ENCODE measurements around the gene ANAPC16.
"Not testable (repeated sequence)": the region's sequence is repeated elsewhere in the genome, so short reads cannot be mapped to it uniquely, and the experiment has no call there.

The ANAPC16 gene

DNA sequence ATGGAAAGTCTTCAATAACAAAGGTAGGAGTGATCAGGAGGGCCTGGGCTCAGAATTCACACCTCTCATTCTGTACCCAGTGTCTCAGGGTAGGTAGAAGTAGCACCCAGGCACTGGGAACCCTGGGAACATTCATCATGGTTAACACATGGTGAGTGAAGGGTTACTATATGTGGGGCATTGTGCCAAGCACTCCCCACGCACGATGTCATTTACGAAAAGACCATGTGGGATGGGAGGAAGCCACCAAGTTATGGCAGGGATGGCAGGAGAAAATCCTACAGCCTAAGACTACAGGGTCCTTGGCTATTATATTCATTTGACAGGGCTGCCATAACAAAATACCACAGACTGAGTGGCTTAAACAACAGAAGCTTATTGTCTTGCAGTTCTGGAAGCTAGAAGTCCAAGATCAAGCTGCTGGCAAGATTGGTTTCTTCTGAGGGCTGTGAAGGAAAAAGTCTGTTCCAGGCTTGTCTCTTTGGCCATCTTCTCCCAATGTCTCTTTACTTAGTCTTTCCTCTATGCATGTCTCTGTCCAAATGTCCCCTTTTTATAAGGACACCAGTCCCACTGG, 30.2 kb downstream of the ANAPC16 start:
- DNase-seq: no peak

DNA sequence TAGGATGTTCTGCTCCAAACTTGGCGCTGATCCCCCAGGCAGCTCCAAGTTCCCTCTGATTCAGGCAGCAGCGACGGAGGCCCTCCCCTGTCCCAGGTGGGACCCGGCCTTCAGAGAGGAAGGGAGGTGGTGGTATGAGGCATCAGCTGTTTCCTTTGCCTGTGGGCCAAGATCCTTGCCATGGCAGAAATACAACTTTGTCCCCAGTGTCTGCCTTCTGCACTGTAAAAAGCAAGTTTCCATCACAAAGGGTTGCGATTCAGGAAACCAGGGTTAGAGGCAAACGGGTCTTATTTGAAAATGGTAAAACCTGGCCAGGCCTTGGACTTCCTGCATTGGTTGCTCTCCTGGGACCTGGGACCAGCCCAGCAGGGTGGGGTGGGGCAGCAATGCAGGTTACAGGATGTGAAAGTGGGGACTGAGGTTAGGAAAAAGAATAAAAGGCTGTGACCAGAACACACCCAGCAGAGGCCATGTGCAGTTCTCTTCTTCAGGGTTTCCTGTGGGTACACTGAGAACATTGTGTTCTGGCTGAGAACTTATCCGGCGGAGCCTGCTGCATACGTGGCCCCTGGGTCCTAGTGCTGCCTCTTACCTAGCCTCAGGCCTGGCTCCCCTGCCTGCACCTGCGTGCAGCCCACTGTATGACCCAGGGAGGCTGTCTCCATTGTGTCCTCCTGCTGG, 32.8 kb downstream of the ANAPC16 start:
- peak; percentile 58 for DNase-seq

DNA sequence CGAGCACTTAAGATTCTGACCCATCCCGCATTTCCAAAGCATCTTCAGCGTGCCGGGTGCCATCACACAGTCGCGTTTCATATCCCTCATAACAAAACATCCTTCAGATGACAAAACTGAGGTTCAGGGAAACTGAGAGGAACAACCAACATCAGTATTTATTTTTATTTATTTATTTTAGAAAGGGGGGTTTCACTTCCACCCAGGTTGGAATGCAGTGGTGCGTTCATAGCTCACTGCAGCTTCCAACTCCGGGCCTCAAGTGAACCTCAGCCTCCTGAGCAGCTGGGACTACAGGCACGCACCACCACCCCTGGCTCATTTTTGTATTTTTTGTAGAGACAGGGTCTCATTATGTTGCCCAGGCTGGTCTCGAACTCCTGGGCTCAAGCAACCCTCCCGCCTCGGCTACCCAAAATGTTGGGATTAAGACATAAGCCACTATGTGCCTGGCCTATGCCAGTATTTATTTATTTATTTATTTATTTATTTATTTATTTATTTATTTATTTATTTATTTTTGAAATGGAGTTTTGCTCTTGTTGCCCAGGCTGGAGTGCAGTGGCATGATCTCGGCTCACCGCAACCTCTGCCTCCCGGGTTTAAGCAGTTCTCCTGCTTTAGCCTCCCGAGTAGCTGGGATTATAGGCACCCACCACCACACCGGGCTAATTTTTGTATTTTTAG, 33.5 kb downstream of the ANAPC16 start:
- DNase-seq: not testable (repeated sequence)

DNA sequence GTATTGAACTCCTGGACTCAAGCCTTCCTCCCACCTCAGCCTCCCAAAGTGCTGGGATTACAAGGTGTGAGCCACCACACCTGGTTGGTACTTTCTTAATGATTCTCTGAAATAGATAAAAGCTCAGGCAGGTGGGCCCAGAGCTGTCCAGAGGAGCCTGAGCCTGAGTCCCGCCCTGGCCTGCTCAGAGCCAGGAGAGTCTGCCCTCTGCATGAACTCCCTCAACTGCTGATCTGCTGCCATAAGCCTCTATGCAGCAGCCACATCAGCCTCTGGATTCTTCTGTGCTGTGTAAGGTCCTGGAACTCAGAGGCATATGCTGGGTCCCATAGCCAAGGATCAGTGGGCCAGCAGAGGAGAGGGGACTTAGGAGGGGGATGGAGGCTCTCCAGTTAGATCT, 34.9 kb downstream of the ANAPC16 start:
- no peak for DNase-seq

DNA sequence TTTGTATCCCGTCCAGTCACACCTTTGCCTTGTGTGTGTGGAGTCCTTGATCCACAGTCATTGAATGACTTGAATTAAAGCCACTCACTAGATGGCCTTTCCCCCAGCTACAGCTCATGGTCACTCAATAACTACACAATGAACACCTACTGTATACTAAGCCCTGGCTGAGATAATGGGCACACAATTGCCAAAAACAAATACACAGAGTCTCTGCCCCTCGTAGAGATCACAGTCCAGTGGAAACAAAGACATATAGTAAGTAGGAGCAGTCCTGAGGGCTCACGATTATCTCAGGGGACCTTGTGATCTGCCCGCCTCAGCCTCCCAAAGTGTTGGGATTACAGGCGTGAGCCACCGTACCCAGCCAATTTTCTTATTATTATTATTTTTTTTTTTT, 35.8 kb downstream of the ANAPC16 start:
- DNase-seq: no peak

DNA sequence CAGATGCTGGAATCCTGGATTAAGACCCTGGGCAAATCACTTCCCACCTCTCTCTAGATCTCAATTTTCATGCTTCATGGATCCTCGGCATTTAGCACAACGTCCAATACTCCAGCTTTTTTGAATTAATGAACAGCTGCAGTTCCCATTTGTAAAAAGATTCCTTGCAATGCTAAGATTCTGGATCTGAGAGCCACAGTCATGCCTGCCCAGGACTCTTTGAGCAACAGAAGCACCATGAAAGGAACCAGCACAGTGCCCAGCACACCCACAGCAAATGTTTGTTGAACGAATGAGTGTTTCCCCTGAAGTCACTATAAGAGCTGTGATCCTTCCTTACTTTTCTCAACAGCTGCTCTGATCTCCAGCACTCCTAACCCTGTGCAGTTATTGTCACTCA, 37.2 kb downstream of the ANAPC16 start:
- DNase-seq: no peak

DNA sequence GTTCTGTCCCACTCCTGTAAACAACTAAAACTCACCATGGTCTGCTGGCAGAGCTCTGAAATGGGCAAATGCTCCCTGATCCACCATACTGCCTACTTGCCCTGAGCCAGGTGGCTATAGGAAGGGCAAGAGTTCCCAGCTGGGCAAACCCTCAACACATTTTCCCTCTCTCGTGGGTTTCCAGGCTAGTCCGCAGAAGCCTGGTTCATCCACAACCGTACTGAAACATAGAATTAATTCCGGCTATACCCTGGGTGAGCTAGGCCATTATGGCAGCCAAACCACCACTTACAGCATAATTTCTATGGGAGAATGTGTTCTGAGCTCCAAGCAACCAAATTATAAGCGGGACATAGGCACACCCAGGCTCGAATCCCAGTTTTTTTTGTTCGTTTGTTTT, 37.8 kb downstream of the ANAPC16 start:
- no peak for DNase-seq

DNA sequence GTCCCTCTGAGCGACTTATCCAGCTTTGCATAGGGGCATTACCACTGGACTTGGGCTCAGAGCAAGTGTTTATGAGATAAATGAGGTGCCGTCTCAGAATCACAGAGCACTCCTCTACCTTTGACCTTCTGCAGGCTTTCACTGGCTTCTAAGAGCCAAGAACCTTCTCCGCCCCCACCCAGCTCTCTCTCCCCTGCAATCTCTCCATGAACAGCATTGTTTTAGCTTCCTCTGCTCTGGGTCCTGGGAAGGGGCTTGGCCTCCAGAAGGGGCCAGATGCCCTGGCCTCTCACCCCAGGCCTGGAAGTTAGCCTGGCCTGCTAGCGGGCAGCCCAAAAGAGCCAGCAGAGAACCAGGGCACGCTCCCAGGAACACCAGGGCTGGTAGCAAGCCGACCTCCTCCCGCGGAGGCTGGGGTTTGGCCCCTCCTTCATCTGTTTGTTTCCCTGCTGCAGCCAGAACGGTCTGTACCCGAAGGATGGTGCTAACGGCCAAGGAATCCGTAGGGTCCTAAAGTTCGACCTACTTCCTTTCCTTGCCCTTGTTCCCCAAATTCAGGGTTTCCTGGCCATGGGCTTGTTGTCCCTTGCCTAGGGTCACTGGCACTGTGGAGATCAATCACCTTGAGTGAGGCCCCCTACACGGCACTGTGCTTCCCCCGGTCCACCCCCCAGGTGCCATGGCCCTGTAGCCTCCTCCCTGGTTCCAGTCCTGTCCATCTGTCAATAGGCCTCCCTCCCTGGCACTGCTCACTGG, 39.2 kb downstream of the ANAPC16 start:
- DNase-seq: peak; percentile 23

DNA sequence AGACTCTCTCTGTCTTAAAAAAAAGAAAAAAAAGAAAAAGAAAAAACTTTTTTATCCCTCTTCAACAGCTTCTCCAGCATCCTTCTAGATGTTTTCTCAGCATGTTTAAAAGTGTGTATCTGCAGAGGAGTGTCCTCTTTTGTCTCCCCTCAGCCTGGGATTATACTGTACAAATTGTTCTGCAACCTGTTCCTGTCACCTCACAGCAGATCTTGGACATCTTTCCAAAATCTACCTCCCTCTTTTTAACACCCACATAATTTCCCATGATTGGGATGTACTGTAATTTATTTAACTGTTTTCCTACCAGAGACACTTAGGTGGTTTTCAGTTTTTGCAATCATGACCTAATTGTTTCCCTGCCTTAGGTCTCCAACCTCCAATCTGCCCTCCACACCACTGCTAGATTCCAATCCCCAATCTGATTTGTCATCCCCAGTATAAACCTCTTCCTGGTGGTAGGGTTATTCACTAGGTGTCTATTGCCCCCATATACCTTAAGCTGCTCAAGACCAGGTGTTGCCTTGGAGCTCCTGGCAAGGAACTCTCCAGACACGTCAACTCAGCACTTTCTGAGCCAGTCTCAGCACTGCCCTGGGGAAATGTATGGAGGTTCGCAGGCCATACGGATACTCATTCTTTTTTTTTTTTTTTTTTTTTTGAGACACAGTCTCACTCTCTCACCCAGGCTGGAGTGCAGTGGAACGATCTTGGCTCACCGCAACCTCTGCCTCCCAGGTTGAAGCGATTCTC, 40.3 kb downstream of the ANAPC16 start:
- no peak for DNase-seq

DNA sequence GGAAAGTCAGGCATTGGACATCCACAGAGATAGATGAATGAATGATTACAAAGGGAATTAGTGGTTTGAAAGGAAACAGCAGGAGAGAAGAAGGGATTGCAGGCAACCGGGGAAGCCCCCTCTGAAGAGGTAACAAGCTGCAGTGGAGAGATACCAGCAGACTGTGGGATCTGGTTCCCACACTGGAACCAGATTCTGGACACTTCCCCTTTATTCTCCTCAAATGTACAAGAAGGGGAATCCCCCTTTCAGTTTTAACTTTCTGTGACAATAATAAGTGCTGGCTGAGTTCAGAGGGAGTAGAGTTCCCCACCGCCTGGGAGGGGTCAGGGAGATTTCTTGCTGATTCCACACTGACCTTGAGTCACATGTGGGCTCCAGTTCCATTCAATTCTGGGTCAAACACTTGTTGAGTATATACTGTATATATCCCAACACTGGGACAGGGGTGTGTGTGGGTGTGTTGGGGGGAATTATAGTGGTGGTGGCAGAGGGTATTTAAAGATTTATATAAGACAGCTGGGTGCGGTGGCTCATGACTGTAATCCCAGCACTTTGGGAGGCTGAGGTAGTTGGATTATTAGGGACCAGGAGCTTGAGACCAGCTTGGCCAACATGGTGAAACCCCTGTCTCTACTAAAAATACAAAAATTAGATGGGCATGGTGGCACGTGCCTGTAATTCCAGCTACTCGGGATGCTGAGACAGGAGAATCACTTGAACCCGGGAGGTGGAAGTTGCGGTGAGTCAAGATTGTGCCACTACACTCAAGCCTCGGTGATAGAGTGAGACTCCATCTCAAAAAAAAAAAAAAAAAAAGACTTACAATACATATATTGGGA, 41.5 kb downstream of the ANAPC16 start:
- no peak for DNase-seq

DNA sequence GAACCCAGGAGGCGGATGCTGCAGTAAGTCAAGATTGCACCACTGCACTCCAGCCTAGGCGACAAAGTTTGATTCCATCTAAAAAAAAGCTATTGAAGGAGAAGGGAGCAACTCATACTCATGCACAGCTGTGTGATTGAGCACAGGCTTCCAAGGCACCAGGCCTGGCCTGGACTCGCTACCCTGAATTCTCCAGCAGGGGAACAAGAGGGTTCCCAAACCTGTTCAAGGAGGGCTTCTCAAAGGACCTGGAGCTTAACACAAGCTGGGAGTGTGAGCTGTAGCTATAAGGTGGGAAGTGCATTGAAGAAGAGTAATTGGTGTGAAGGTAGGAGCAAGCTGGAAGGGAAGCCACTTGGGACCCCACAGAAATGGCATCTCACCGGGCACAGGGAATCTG, 42.8 kb downstream of the ANAPC16 start:
- no peak for DNase-seq

DNA sequence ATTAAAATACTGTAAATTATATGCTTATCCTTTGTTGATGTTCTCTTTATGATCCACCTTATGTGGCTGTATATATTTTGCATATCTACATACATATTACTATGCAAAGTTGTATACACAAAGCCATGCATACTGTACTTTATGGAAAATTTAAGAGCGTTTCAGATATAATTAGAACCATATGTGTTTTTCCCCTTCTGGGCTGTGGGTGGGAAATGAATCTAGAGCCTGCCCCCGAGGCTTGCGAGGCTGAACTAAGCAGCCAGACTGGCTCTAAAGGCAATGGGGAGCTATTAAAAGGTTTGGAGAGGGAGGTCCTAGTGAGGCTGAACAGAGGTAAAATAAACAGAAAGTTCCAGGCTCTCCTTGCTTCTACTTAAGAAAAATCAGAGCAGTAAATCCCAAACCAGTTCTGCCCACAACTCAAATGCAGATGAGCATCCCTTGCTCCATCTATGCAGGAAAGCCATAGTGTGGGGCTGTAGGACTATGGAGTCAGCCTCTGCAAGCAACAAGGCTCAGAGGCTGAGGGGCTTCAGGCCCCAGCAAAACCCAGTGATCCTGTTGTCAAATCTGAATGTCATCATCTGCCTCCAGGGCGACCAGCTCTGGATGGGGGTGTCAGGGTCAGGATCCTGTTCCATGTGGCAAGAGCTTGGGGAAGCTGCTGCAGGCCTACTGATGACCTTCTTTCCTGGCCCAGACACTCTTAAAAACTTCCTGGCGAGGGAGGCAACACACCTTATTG, 43.9 kb downstream of the ANAPC16 start:
- no peak for DNase-seq

DNA sequence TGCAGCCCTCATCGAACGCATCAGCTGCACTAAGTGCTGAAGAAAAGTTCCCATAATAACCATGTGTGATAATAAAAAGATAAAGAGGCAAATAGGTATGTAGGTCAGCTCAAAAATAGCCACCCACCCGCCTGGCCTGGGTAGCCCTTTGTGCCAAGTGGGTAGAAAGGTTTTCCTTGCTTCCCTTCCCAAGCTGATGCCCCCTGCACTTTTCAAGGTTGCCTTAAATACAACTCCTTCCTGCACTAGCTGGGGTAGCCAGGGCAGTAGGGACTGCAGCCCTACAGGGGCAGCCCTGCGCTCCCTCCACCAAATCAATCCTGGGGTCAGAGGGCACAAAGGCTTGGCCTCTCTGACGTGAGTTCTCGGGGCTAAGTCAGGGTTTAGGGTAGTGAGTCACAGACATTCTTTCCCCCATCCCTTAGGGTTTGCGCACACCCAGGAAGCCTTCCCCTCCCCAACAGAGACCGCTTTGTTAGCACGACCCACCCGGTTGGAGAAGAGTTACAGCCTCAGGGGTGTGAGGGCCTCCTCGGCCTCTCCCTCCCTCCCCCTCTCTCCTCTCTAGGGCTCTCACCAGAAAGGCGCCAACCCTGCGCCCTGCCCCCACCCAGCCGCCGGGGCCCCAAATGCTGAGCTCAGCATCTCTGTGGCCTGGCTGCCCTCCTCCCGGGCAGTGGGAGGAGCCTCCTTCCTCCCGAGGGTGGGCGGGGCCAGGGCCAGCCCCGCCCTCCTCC, 44.6 kb downstream of the ANAPC16 start:
- peak; percentile 75 for DNase-seq

DNA sequence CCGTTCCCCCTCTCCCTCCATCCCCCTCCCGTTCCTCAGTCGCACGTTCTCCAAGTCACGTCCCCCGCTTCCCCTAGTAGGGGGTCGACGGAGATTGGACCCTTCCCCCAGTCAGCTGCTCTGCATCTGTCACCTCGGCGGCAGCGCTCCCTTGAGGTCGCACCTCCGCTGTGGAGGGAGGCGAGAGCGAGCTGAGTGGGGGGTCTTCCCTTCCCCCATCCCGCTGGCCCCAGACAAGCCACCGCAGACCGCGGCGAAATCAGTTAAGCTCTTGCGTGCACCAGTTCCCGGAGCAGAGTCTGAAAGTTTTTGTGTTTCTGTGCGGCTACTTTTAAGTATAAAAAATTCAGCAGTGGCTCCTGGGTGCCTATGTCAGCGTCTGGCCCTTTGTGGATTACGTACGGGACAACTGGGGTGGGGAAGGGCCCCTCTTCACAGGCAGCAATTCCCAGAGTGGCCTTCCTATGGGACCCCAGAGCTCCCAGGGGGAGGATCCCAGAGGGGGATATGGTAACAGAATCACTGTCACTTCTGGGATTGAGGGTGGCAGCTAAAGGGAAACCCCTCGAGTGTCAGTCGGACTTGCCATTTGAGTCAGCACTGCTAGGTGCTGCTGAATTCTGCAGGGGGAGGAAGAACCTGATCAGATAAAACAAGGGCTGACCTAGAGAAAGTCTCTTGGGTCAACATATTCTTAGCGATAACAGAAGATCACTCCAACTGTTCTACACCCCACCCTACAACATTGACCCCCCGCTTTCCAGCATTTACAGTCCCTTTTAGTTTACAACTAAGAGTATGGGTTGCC, 45.4 kb downstream of the ANAPC16 start:
- peak; percentile 50 for DNase-seq

DNA sequence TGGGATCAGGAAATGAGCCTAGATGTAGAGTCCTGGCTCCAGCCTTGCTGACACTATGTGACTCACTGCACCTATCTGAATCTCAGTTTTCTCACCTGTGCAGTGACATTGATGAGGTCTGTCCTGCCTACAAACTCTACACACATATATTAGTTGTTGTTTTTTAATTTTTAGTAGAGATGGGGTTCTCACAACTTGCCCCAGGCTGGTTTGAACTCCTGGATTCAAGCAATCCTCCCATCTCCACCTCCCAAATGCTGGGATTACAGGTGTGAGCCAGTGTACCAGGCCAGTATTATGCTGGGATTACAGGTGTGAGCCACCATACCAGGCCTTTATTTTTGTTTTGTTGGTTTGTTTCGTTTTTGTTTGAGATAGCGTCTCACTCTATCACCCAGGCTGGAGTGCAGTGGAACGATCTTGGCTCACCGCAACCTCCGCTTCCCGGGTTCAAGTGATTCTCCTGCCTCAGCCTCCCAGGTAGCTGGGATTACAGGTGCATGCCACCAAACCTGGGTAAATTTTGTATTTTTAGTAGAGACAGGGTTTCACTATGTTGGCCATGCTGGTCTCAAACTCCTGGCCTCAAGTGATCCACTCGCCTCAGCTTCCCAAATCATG, 46.1 kb downstream of the ANAPC16 start:
- no peak for DNase-seq

DNA sequence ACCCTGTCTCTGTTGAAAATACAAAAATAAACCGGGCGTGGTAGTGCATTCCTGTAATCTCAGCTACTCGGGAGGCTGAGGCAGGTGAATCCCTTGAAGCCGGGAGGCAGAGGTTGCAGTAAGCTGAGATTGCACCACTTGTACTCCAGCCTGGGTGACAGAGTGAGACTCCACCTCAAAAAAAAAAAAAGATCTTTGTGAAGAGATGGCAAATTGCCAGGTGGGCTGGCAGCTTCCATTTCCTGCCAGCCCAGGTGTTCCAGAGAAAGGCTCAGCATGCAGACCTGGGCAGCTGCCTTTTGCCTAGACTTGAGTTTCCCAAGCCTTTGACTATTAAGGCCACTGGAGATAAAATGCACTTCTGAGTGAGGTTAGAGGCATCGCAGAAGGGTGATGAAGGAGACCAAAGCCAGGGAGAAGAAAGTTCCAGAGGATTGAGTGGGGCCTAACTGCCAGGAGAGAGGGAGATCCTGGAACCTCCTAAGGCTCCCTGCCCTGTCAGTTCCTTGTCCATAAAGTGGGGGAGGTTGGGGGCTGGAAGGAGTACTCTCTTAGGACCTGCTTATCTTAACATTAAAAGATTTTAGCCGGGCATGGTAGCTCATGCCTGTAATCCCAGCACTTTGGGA, 47.9 kb downstream of the ANAPC16 start:
- DNase-seq: peak; percentile 21

DNA sequence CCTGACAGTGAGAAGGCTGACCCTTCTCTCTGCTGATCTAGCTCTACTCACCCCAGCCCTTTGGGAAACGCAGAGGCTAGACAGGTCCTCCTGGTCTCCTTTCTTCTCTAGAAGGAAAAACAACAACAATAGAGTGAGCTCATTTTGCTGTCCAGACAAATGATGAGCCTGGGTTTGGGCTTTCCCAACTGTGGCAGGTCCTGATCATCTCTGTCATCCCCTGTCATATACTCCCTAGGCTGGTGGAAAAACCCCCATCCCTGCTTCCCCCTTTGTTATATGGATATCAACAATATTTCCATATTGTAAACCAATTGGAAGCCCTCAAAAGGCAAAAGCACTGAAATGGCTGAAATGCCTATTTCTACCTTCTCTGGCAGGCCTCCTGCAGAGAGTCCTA, 48.7 kb downstream of the ANAPC16 start:
- DNase-seq: no peak

DNA sequence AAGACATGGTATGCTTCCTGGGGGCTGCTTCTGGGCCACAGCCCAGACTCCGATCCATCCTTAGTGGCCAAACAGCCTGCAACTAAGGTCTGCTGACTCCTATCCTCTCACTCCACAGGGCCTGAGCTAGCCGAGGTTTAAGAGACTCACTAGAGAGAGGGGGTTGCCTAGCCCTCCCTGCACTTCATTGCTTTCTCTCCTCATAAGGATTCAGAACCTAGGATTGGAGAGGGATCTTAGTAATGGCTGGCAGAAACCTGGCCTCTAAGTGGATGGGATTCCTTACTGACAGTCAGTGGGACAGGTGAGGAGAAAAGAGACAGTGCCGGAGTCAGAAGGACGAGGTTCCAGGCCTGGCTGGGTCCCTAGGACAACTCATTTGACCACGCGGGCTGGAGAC, 49.7 kb downstream of the ANAPC16 start:
- DNase-seq: no peak
